Middle frontal gyrus (tissue), 1 donor: Measurements from ENCODE around the gene WNT4.

Source experiments
- DNase-seq: peaks from one replicate; pipeline ENCODE4 v3.0.0-alpha.2; 2015; ENCODE audit warnings: low spot score; ENCODE audit errors: extremely low spot score

Gene WNT4

GRCh38 chr1:22089134-22089571, 53.7 kb downstream of the WNT4 start:
- no peak for DNase-seq

GRCh38 chr1:22088331-22088730, 54.6 kb downstream of the WNT4 start:
- no peak for DNase-seq

- no peak for DNase-seq
These were observed 62.7 kb downstream of the WNT4 start for GRCh38 chr1:22080191-22080590.

DNA sequence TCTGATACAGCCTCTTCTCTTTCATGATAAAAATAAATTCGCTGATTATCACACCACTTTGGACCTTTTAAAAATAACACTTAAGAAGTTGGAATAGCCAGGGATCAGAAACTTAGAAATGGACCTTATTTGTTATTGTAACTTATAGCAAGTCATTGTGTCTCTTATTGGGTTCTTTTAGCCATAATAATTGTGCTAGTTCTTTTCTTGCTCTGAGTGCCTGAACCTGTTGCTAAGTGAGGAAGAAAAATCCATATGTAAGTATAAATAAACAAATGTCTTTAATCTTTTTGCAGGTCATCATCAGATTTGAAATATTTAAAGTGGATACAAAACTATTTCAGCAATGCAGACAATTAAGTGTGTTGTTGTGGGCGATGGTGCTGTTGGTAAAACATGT, 64.8 kb downstream of the WNT4 start:
- no peak for DNase-seq

- no peak for DNase-seq
These were observed 65.2 kb downstream of the WNT4 start for GRCh38 chr1:22077728-22078127.

DNA sequence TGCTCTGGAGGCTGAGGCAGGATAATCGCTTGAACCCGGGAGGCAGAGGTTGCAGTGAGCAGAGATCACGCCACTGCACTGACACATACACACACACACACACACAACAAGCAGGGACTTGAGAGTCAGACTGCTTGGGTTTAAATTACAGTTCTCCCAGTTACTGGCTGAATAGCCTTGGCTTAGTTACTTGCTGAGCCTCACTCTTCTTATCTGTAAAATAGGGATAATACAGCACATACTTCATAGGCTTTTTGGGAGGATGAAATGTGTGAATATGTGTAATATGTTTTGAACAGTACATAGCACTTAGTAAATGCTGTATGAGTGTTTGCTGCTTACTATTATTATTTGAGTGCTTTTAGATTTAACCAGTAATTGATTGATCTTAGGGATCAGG, 66.6 kb downstream of the WNT4 start:
- DNase-seq = no peak

GRCh38 chr1:22075718-22076117, 67.2 kb downstream of the WNT4 start:
- DNase-seq = no peak

GRCh38 chr1:22074803-22075202, 68.1 kb downstream of the WNT4 start:
- DNase-seq = no peak

DNA sequence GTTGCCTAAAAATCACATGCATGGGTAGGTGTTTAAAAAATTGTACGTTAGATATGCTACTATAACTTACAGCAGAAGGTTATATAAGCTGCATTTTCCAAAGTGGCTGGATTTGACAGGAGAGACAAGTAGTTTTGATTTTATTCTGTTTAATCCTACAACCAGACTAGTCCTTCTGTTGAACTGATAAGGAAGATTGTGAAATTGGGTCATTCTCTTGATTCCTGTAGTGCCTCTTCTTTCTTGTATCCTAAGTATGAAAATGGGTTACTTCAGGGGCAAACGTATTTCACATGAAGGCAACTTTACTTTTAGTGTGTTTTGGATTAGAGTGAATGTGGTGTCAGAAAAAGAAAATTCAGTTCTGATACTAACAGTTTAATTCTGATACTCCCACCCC, 71.4 kb downstream of the WNT4 start:
- no peak for DNase-seq
